Keratinocyte (primary cell): Measurements from ENCODE around the gene CMIP. TPM values are rescaled to one million over a fixed set of nuclear protein-coding genes. Genes with fewer than 3 reads are reported as not detected.

Experiments used
- DNase-seq: peaks from one replicate; pipeline ENCODE4 v3.0.0-alpha.2; 2011; ENCODE audit warnings: low read depth, missing footprints, low spot score
- FAIRE-seq: peaks from 2 replicates; lab custom pipeline; 2011; peaks lifted over from hg19 to GRCh38; lab: Jason Lieb, UNC
- H2AFZ ChIP-seq: 2 replicates; pipeline ENCODE4 v1.6.0; 2012; ENCODE audit warnings: low read length, control low read depth, inconsistent platforms; ENCODE audit not compliant: control insufficient read depth
- H3K27ac ChIP-seq: 2 replicates; pipeline ENCODE4 v1.5.1; 2011; ENCODE audit warnings: low read length; ENCODE audit not compliant: control insufficient read depth, insufficient read depth
- H3K27me3 ChIP-seq: 3 replicates; pipeline ENCODE4 v1.6.0; 2011; ENCODE audit warnings: low read length; ENCODE audit not compliant: control insufficient read depth, insufficient read depth; ENCODE audit errors: extremely low read depth
- H3K36me3 ChIP-seq, 2 experiments: 2 replicates in 1 of 2; 3 replicates in 1 of 2; pipeline ENCODE4 v1.5.1; 2011; ENCODE audit warnings: low read length in 2 of 2, mild to moderate bottlenecking in 1 of 2; ENCODE audit not compliant: control insufficient read depth in 2 of 2, insufficient read depth in 2 of 2; ENCODE audit errors: extremely low read depth in 1 of 2
- H3K4me1 ChIP-seq: 3 replicates; pipeline ENCODE4 v1.5.1; 2011; ENCODE audit warnings: low read length; ENCODE audit not compliant: control insufficient read depth, insufficient read depth; ENCODE audit errors: extremely low read depth
- H3K4me2 ChIP-seq: 3 replicates; pipeline ENCODE4 v1.6.0; 2011; ENCODE audit warnings: low read depth, low read length; ENCODE audit not compliant: control insufficient read depth, insufficient read depth; ENCODE audit errors: extremely low read depth
- H3K4me3 ChIP-seq, 3 experiments: fragments of 200-600 bp in 1 of 3; sonication (generic) in 1 of 3; 2 replicates in 2 of 3; 3 replicates in 1 of 3; pipeline ENCODE4 v1.5.1; 2011 to 2016; ENCODE audit warnings: low read length in 3 of 3, mild to moderate bottlenecking in 3 of 3, control low read depth in 2 of 3, inconsistent platforms in 1 of 3, low read depth in 1 of 3, mixed read lengths in 1 of 3, mixed run types in 1 of 3, moderate library complexity in 1 of 3; ENCODE audit not compliant: control insufficient read depth in 2 of 3, insufficient read depth in 2 of 3; ENCODE audit errors: extremely low read depth in 1 of 3
- H3K79me2 ChIP-seq: 2 replicates; pipeline ENCODE4 v1.6.0; 2012; ENCODE audit warnings: low read length; ENCODE audit not compliant: control insufficient read depth, insufficient read depth
- H3K9ac ChIP-seq: 3 replicates; pipeline ENCODE4 v1.6.0; 2011; ENCODE audit warnings: low read length; ENCODE audit not compliant: control insufficient read depth, insufficient read depth; ENCODE audit errors: extremely low read depth
- H3K9me1 ChIP-seq: 3 replicates; pipeline ENCODE4 v1.6.0; 2011; ENCODE audit warnings: low read length; ENCODE audit not compliant: control insufficient read depth, insufficient read depth; ENCODE audit errors: extremely low read depth
- H3K9me3 ChIP-seq: 2 replicates; pipeline ENCODE4 v1.5.1; 2012; ENCODE audit warnings: low read depth, low read length; ENCODE audit not compliant: control insufficient read depth
- H4K20me1 ChIP-seq: 3 replicates; pipeline ENCODE4 v1.6.0; 2011; ENCODE audit warnings: low read length; ENCODE audit not compliant: control insufficient read depth, insufficient read depth; ENCODE audit errors: extremely low read depth
- EZH2 ChIP-seq: IDR thresholded peaks from one replicate; pipeline ENCODE4 v1.6.1; 2012; ENCODE audit warnings: inconsistent platforms, mild to moderate bottlenecking, low read length, moderate library complexity
- dilution Hi-C: fragments of 300-500 bp; cut with MboI; formaldehyde crosslinking; loops from one replicate; pipeline ENCODE4 v1.7.0; 2020; ENCODE audit warnings: low sequenced_read_pairs; ENCODE audit not compliant: extremely low pct_ligation_motif_present
- polyA plus RNA-seq, 5 experiments: library from polyadenylated mRNA; depleted of rRNA in 3 of 5; stranded (reverse) in 3 of 5; stranded (forward) in 1 of 5; unstranded in 1 of 5; fragments of >200 nt; gene quantifications; 1 replicate in 1 of 5; 2 replicates in 3 of 5; 3 replicates in 1 of 5; pipeline versions ENCODE4 v1.2.1 to v1.2.3, GENCODE V29; 2011 to 2012; ENCODE audit warnings: missing spikeins in 2 of 5, low read depth in 1 of 5, low replicate concordance in 1 of 5
- TF ChIP-seq, protein P1 (sequence below), 3 experiments: IDR thresholded peaks in 1 of 3; conservative IDR thresholded peaks in 1 of 3; optimal IDR thresholded peaks in 1 of 3; 2 replicates in 2 of 3; 3 replicates in 1 of 3; pipeline versions ENCODE3 to v1.5.1; 2011; ENCODE audit warnings: low read length in 3 of 3, mild to moderate bottlenecking in 3 of 3, moderate library complexity in 2 of 3, control low read depth in 1 of 3, inconsistent platforms in 1 of 3; ENCODE audit not compliant: insufficient read depth in 2 of 3; ENCODE audit errors: extremely low read depth in 1 of 3

The CMIP gene
- polyA plus RNA-seq, 1 donor (not counting 4 experiments of a cell fraction or from before 2014, with no cell fraction given) = 5.0 TPM

DNA sequence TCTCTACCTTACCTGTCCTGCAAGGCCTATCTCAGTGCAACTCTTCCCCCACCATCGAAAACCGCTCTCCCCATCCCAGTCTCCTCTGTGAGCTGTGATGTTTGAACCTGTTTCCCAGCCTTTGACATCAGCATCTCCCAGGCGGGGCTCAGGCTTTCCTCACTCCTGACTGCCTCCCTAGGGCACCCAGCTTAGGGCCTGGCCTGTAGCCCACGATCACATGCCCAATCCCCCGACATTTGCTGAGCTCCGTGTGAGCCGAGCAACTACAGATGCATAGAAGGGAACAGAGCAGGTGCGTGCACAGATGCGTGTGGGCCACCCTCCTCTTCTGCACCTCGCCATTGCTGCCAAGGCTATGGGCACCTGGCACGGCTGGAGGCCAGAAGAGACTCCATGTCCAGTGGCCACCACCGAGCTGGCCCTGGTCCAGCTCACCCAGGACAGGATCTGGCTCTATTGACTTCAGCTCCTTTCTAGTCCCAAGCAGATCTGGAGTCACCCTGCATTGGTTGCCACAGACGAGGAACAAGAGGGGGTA, 35.5 kb upstream of the CMIP start:
- H3K79me2 ChIP-seq = no peaks in the 10 kb centered on the region
- H3K9ac ChIP-seq = no peak overlapping the region
- H3K9me3 ChIP-seq = no peaks in the 10 kb centered on the region
- no peak overlapping the region for H3K27ac ChIP-seq
- peaks cover 32% of the 10 kb centered on the region for H3K4me1 ChIP-seq
- no peaks in the 10 kb centered on the region for H3K27me3 ChIP-seq
- no peak for DNase-seq
- TF ChIP-seq, protein P1, sequence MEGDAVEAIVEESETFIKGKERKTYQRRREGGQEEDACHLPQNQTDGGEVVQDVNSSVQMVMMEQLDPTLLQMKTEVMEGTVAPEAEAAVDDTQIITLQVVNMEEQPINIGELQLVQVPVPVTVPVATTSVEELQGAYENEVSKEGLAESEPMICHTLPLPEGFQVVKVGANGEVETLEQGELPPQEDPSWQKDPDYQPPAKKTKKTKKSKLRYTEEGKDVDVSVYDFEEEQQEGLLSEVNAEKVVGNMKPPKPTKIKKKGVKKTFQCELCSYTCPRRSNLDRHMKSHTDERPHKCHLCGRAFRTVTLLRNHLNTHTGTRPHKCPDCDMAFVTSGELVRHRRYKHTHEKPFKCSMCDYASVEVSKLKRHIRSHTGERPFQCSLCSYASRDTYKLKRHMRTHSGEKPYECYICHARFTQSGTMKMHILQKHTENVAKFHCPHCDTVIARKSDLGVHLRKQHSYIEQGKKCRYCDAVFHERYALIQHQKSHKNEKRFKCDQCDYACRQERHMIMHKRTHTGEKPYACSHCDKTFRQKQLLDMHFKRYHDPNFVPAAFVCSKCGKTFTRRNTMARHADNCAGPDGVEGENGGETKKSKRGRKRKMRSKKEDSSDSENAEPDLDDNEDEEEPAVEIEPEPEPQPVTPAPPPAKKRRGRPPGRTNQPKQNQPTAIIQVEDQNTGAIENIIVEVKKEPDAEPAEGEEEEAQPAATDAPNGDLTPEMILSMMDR (optimal IDR thresholded peaks at IDR 0.05 in 1 of 3, IDR thresholded peaks at IDR 0.05 in 1 of 3, conservative IDR thresholded peaks at IDR 0.05 in 1 of 3; ENCODE audit: extremely low read depth in 1 of 3, insufficient read depth in 2 of 3, low read length in 3 of 3) = no peak
- no peak for TF ChIP-seq EZH2
- dilution Hi-C loops = no loop called here
- H4K20me1 ChIP-seq = no peaks in the 10 kb centered on the region
- FAIRE-seq = no peak
- no peak overlapping the region for H3K4me3 ChIP-seq
- H3K9me1 ChIP-seq = no peaks in the 10 kb centered on the region
- no peak overlapping the region for H3K4me2 ChIP-seq
- H2AFZ ChIP-seq = no peak overlapping the region
- no peaks in the 10 kb centered on the region for H3K36me3 ChIP-seq

DNA sequence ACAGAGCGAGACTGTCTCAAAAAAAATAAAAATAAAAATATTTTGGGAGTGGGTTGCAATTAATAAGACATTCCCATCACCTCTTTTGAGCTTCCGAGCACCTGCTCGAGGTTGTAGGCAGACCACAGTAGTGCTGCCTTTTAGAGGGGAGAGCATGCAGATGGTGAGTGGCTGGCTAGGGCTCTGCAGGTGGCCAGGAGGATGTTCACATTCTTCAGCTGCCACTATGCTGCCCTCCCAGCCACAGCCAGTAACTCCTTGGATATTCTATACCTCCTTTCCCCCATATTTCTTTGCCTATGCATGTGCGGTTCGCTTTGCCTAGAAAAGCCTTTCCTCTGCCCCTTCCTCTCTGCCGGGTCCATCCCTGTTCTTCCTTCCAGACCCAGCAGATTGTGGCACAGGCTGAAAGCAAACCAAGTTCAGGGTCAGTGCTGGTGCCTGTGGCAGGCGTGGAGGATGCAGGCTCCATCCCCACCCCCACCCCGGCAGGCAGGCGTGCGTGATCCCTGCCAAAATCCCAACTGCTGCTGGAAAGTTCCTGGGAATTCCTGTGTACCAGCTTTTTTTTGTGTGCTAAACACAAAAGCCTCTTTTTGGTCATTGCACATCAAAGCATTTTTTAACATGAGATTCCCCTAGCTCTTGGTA, 33.8 kb upstream of the CMIP start:
- no peaks in the 10 kb centered on the region for H3K79me2 ChIP-seq
- no peaks in the 10 kb centered on the region for H4K20me1 ChIP-seq
- no peak for DNase-seq
- H3K4me2 ChIP-seq = no peak overlapping the region
- H3K4me1 ChIP-seq = peaks cover 23% of the 10 kb centered on the region
- H3K9me1 ChIP-seq = no peaks in the 10 kb centered on the region
- no peaks in the 10 kb centered on the region for H3K36me3 ChIP-seq
- H3K27me3 ChIP-seq = no peaks in the 10 kb centered on the region
- H3K4me3 ChIP-seq = no peak overlapping the region
- no peak overlapping the region for H3K27ac ChIP-seq
- dilution Hi-C loops = no loop called here
- H2AFZ ChIP-seq = no peak overlapping the region
- no peak for FAIRE-seq
- TF ChIP-seq EZH2 = no peak
- TF ChIP-seq, protein P1 (optimal IDR thresholded peaks at IDR 0.05 in 1 of 3, IDR thresholded peaks at IDR 0.05 in 1 of 3, conservative IDR thresholded peaks at IDR 0.05 in 1 of 3; ENCODE audit: extremely low read depth in 1 of 3, insufficient read depth in 2 of 3, low read length in 3 of 3) = no peak
- no peaks in the 10 kb centered on the region for H3K9me3 ChIP-seq
- H3K9ac ChIP-seq = no peak overlapping the region
